RWPE2 (cell line): Measurements from ENCODE around the gene PDLIM3.

Experiments
- ATAC-seq: fragments of 200-7000 bp; cut with Tn5 transposase; 3 replicates; pipeline ENCODE4 v1.9.1; 2021; ENCODE audit warnings: low read depth
- DNase-seq: peaks from one replicate; pipeline ENCODE4 v3.0.0-alpha.2; 2020; ENCODE audit warnings: low spot score
- H3K27ac ChIP-seq: fragments of 450-650 bp; 2 replicates; pipeline ENCODE4 v1.5.1; 2017; ENCODE audit warnings: mild to moderate bottlenecking; ENCODE audit not compliant: poor library complexity, severe bottlenecking
- H3K27me3 ChIP-seq: fragments of 250-450 bp; sonication (Bioruptor Pico); 2 replicates; pipeline ENCODE4 v1.5.1; 2021; ENCODE audit warnings: mild to moderate bottlenecking, moderate library complexity; ENCODE audit not compliant: insufficient read depth, poor library complexity, severe bottlenecking
- H3K36me3 ChIP-seq: fragments of 250-450 bp; sonication (Bioruptor Pico); 2 replicates; pipeline ENCODE4 v1.5.1; 2020; ENCODE audit warnings: low read depth, mild to moderate bottlenecking, moderate library complexity
- H3K4me1 ChIP-seq: fragments of 250-450 bp; sonication (Bioruptor Pico); 2 replicates; pipeline ENCODE4 v1.5.1; 2021; ENCODE audit warnings: mild to moderate bottlenecking, moderate library complexity; ENCODE audit not compliant: insufficient read depth, poor library complexity, severe bottlenecking
- H3K4me3 ChIP-seq: fragments of 250-450 bp; sonication (Bioruptor Pico); 2 replicates; pipeline ENCODE4 v1.5.1; 2021; ENCODE audit warnings: mild to moderate bottlenecking, moderate library complexity; ENCODE audit not compliant: severe bottlenecking
- H3K9me3 ChIP-seq: fragments of 250-450 bp; sonication (Bioruptor Pico); 2 replicates; pipeline ENCODE4 v1.5.1; 2021; ENCODE audit warnings: mild to moderate bottlenecking, moderate library complexity; ENCODE audit not compliant: severe bottlenecking
- CTCF ChIP-seq: fragments of 450-650 bp; IDR thresholded peaks from one replicate; pipeline ENCODE4 v1.5.1; 2017; ENCODE audit warnings: mild to moderate bottlenecking, moderate library complexity; ENCODE audit not compliant: poor library complexity, severe bottlenecking

The PDLIM3 gene

GRCh38 chr4:185473247-185473646 is 62.1 kb downstream of the PDLIM3 start:
- TF ChIP-seq CTCF = no peak
- no peaks in the 10 kb centered on the region for H3K9me3 ChIP-seq
- peaks cover 22% of the 10 kb centered on the region for H3K27me3 ChIP-seq
- no peak overlapping the region for H3K27ac ChIP-seq
- ATAC-seq (no peak), DNase-seq (no peak)
- H3K36me3 ChIP-seq = no peaks in the 10 kb centered on the region
- no peaks in the 10 kb centered on the region for H3K4me1 ChIP-seq
- no peak overlapping the region for H3K4me3 ChIP-seq

- no peak for TF ChIP-seq CTCF
- no peaks in the 10 kb centered on the region for H3K36me3 ChIP-seq
- peak overlapping the region; percentile 72 for H3K4me3 ChIP-seq
- no peaks in the 10 kb centered on the region for H3K4me1 ChIP-seq
- ATAC-seq = no peak
- H3K27me3 ChIP-seq = peaks cover 22% of the 10 kb centered on the region
- no peaks in the 10 kb centered on the region for H3K9me3 ChIP-seq
- H3K27ac ChIP-seq = no peak overlapping the region
- DNase-seq = no peak
These were observed 63.2 kb downstream of the PDLIM3 start for GRCh38 chr4:185472103-185472542.

- Histone ChIP-seq H3K27ac (no peak within 1 kb of the TSS), H3K36me3 (no peaks in the 10 kb centered on the region), H3K4me3 (peak within 1 kb of the TSS; percentile 72), H3K27me3 (peaks cover 22% of the 10 kb centered on the region), H3K4me1 (no peaks in the 10 kb centered on the region), H3K9me3 (no peaks in the 10 kb centered on the region)
- ATAC-seq = peak; percentile 93
- peak; percentile 95 for DNase-seq
- TF ChIP-seq CTCF = peak; percentile 76
These were observed 63.8 kb downstream of the PDLIM3 start, which contains the start of gene CCDC110 for GRCh38 chr4:185471235-185472102. Gene CCDC110 (minus strand): TSS chr4:185471733. CDS start chr4:185471683, 50 bp downstream.

- H3K4me1 ChIP-seq = no peaks in the 10 kb centered on the region
- H3K9me3 ChIP-seq = no peaks in the 10 kb centered on the region
- DNase-seq = no peak
- H3K36me3 ChIP-seq = no peaks in the 10 kb centered on the region
- ATAC-seq = peak; percentile 6; the same call in 1 of the 3 replicates
- H3K27me3 ChIP-seq = peaks cover 22% of the 10 kb centered on the region
- peak overlapping the region; percentile 34 for H3K4me3 ChIP-seq
- TF ChIP-seq CTCF = no peak
- H3K27ac ChIP-seq = no peak overlapping the region
These were observed 64.7 kb downstream of the PDLIM3 start for GRCh38 chr4:185470501-185471195.
